Epithelial cell of esophagus (primary cell): ENCODE data around the gene NR3C1.

Source experiments
- DNase-seq: peaks from one replicate; pipeline ENCODE4 v3.0.0; 2010; ENCODE audit warnings: low read depth
- H3K4me3 ChIP-seq: 2 replicates; pipeline ENCODE4 v1.5.1; 2011; ENCODE audit warnings: mild to moderate bottlenecking, low read length, control low read depth
- CTCF ChIP-seq: IDR thresholded peaks from 2 replicates; pipeline ENCODE4 v1.5.1; 2011; ENCODE audit warnings: low read depth, mild to moderate bottlenecking, low read length, control low read depth, inconsistent platforms; ENCODE audit not compliant: insufficient read depth; ENCODE audit errors: missing control alignments

The NR3C1 gene

DNA sequence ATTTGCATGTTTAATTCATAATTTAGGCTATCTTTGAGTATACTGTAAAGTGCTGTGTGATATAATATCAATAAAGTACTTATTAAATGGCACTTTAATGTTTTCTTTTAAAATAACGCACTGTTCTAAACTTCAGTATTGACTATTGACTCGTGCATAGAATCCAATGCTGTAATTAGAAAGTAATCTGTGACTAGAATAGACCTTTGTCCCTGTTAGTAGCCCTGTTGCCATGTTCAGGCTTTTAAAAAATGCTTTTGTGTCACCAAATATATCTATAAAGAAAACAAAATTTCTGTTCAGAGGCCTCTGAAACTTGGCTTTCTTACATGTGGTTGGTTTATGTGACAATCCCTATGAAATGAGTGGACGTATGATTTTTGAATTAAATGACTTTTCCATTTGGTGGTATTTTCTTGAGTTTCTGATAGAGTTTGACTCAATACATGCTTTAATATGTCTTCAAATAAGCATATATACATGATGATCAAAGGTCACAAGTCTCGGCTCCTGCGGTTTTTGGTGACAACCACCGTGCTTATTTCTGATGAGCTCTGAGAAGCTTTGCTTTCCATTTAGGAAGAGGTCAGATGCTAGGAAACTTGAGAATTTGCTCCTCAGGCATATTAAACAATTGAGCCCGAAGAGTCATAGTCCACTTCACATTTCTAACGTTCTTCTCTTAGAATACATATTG lies 174.7 kb downstream of the NR3C1 start:
- no peak for DNase-seq
- H3K4me3 ChIP-seq = no peak overlapping the region
- no peak for TF ChIP-seq CTCF
